Mammary epithelial cell (primary cell): ENCODE results near the gene NES.
A peak's percentile ranks its signal among the peaks of the same experiment; 100 is the strongest.

Experiments
- CTCF ChIP-seq, 2 donors: IDR thresholded peaks in 1 of 2; conservative IDR thresholded peaks in 1 of 2; 2 replicates each; pipeline ENCODE4 v1.5.1; 2011 to 2012; ENCODE audit warnings: inconsistent platforms in 2 of 2, low read length in 2 of 2, mild to moderate bottlenecking in 2 of 2, control low read depth in 1 of 2, low read depth in 1 of 2; ENCODE audit not compliant: insufficient read depth in 1 of 2; ENCODE audit errors: extremely low read depth in 1 of 2
- EZH2 ChIP-seq: IDR thresholded peaks from 2 replicates; pipeline ENCODE4 v1.6.1; 2012; ENCODE audit warnings: low read length, inconsistent platforms, borderline replicate concordance

GRCh38 chr1:156684227-156684782 lies 7.1 kb upstream of the NES start:
- TF ChIP-seq CTCF (conservative IDR thresholded peaks at IDR 0.05 in 1 of 2, IDR thresholded peaks at IDR 0.05 in 1 of 2; ENCODE audit: extremely low read depth in 1 of 2, insufficient read depth in 1 of 2, low read depth in 1 of 2, low read length in 2 of 2) (peak; percentile 29 to 35), EZH2 (no peak)
